ENCODE measurements around the gene COL11A2.

COL11A2 gene

GRCh38 chr6:33191383-33192104 lies 723 bp downstream of the COL11A2 start:
- TF ChIP-seq CTCF (IDR thresholded peaks at IDR 0.05; ENCODE audit: borderline replicate concordance, insufficient read depth, low read depth, low read length) = no peak
- no peak overlapping the region for H3K4me3 ChIP-seq (ENCODE audit: low read depth, low read length)

- no peak overlapping the region for H3K4me3 ChIP-seq (ENCODE audit: low read depth, low read length)
- TF ChIP-seq CTCF (IDR thresholded peaks at IDR 0.05; ENCODE audit: borderline replicate concordance, insufficient read depth, low read depth, low read length) = no peak
Measured at GRCh38 chr6:33190504-33191107, 1.7 kb downstream of the COL11A2 start.

GRCh38 chr6:33189625-33190448 lies 2.4 kb downstream of the COL11A2 start:
- TF ChIP-seq CTCF (IDR thresholded peaks at IDR 0.05; ENCODE audit: borderline replicate concordance, insufficient read depth, low read depth, low read length) = no peak
- no peak overlapping the region for H3K4me3 ChIP-seq (ENCODE audit: low read depth, low read length)

- no peak for TF ChIP-seq CTCF (IDR thresholded peaks at IDR 0.05; ENCODE audit: borderline replicate concordance, insufficient read depth, low read depth, low read length)
- H3K4me3 ChIP-seq (ENCODE audit: low read depth, low read length) = no peak overlapping the region
Measured at GRCh38 chr6:33189164-33189563, 3.1 kb downstream of the COL11A2 start.

GRCh38 chr6:33187809-33188208 lies 4.5 kb downstream of the COL11A2 start:
- TF ChIP-seq CTCF (IDR thresholded peaks at IDR 0.05; ENCODE audit: borderline replicate concordance, insufficient read depth, low read depth, low read length) = no peak
- H3K4me3 ChIP-seq (ENCODE audit: low read depth, low read length) = no peak overlapping the region

GRCh38 chr6:33185654-33186187 lies 6.5 kb downstream of the COL11A2 start:
- no peak overlapping the region for H3K4me3 ChIP-seq (ENCODE audit: low read depth, low read length)
- TF ChIP-seq CTCF (IDR thresholded peaks at IDR 0.05; ENCODE audit: borderline replicate concordance, insufficient read depth, low read depth, low read length) = no peak
